ENCODE data around the gene BICD1. TPM values are rescaled to one million over a fixed set of nuclear protein-coding genes. Genes with fewer than 3 reads are reported as not detected.

Gene BICD1
- total and polyA plus RNA-seq, 2 donors (not counting 3 experiments of a cell fraction or from before 2014, with no cell fraction given): 12.2 to 51.0 TPM

DNA sequence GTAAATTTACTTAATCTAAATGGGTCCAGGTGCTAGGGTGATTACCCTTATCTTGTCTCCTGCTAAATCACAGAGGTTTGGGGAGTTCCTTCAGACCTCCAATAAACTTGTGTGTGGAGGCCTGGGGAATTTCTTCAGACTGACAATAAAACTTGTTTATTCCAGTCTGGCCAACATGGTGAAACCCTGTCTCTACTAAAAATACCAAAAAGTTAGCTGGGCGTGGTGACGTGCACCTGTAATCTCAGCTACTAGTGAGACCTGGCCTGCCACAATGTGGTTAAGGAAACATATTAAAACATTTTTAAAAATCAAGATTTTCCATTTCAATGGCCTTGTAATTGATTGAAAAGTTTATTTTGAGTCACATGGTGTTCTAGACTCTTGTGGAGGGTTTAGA lies 165.8 kb downstream of the BICD1 start:
- H3K9ac ChIP-seq (replicated peaks; ENCODE audit: extremely low read depth, insufficient read depth, low read length): no peak overlapping the region
- FAIRE-seq: no peak
- no peaks in the 10 kb centered on the region for H3K9me3 ChIP-seq (replicated peaks; ENCODE audit: control insufficient read depth, insufficient read depth, low read length)
- dilution Hi-C loops (cut with MboI; ENCODE audit: extremely low pct_ligation_motif_present, low sequenced_read_pairs): no loop called here
- DNase-seq (ENCODE audit: low read depth, low spot score): no peak
- H3K4me1 ChIP-seq (ENCODE audit: control insufficient read depth, extremely low read depth, insufficient read depth, low read length): peaks cover 19% of the 10 kb centered on the region
- H3K27ac ChIP-seq (ENCODE audit: insufficient read depth, low read depth, low read length): no peak overlapping the region
- H3K9me1 ChIP-seq (replicated peaks; ENCODE audit: control insufficient read depth, extremely low read depth, insufficient read depth, low read length): no peaks in the 10 kb centered on the region
- peaks cover 3% of the 10 kb centered on the region for H3K79me2 ChIP-seq (ENCODE audit: control insufficient read depth, insufficient read depth, low read length)
- H3K27me3 ChIP-seq (ENCODE audit: control insufficient read depth in 2 of 2, insufficient read depth in 2 of 2, low read length in 2 of 2): no peaks in the 10 kb centered on the region
- intact Hi-C loops (cut with micrococcal nuclease): loop anchor here (10.0 kb wide), 1 partner anchor 158 kb away; no protein-coding TSS in a partner anchor
- H2AFZ ChIP-seq (ENCODE audit: low read depth, low read length): no peak overlapping the region
- ChIA-PET POLR2A (no interaction called here), CTCF (interaction anchor here (1.4 kb wide), 1 partner anchor 40 kb away, joined by 7 read pairs; no protein-coding TSS in a partner anchor)
- BruUV-seq (replicated peaks): no TSS peak
- TF ChIP-seq EZH2 (IDR thresholded peaks at IDR 0.05; ENCODE audit: borderline replicate concordance, low read depth, low read length, severe bottlenecking) (no peak), POLR2A (IDR thresholded peaks at IDR 0.05; ENCODE audit: low read depth, low read length) (no peak), MYC (IDR thresholded peaks at IDR 0.05; ENCODE audit: low read depth, low read length) (no peak), GATA2 (IDR thresholded peaks at IDR 0.05; ENCODE audit: insufficient read depth, insufficient read length, low read depth, low read length) (no peak), JUN (IDR thresholded peaks at IDR 0.05; ENCODE audit: borderline replicate concordance, insufficient read depth, insufficient read length, low read depth) (no peak), POLR2AphosphoS5 (IDR thresholded peaks at IDR 0.05; ENCODE audit: insufficient read depth, low read depth, low read length) (no peak), FOS (IDR thresholded peaks at IDR 0.05; ENCODE audit: borderline replicate concordance, insufficient read depth, low read length) (no peak)
- TF ChIP-seq, protein P1, sequence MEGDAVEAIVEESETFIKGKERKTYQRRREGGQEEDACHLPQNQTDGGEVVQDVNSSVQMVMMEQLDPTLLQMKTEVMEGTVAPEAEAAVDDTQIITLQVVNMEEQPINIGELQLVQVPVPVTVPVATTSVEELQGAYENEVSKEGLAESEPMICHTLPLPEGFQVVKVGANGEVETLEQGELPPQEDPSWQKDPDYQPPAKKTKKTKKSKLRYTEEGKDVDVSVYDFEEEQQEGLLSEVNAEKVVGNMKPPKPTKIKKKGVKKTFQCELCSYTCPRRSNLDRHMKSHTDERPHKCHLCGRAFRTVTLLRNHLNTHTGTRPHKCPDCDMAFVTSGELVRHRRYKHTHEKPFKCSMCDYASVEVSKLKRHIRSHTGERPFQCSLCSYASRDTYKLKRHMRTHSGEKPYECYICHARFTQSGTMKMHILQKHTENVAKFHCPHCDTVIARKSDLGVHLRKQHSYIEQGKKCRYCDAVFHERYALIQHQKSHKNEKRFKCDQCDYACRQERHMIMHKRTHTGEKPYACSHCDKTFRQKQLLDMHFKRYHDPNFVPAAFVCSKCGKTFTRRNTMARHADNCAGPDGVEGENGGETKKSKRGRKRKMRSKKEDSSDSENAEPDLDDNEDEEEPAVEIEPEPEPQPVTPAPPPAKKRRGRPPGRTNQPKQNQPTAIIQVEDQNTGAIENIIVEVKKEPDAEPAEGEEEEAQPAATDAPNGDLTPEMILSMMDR (IDR thresholded peaks at IDR 0.05; ENCODE audit: extremely low read depth in 1 of 2, insufficient read depth in 1 of 2, low read depth in 1 of 2, low read length in 2 of 2): no peak
- TF ChIP-seq, protein P2, sequence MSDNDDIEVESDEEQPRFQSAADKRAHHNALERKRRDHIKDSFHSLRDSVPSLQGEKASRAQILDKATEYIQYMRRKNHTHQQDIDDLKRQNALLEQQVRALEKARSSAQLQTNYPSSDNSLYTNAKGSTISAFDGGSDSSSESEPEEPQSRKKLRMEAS (IDR thresholded peaks at IDR 0.05; ENCODE audit: insufficient read depth, insufficient read length): no peak
- H4K20me1 ChIP-seq (replicated peaks; ENCODE audit: control insufficient read depth, extremely low read depth, insufficient read depth, low read length): peaks cover 2% of the 10 kb centered on the region
- no peak overlapping the region for H3K4me3 ChIP-seq (replicated peaks in 1 of 3; ENCODE audit: insufficient read depth in 1 of 3, low read depth in 1 of 3, low read length in 3 of 3)
- no peak overlapping the region for H3K4me2 ChIP-seq (ENCODE audit: insufficient read depth, low read length)
- H3K36me3 ChIP-seq (ENCODE audit: control insufficient read depth in 2 of 2, extremely low read depth in 1 of 2, insufficient read depth in 2 of 2, low read length in 2 of 2): no peaks in the 10 kb centered on the region
